HG03575 (cell line): ENCODE measurements around the gene THG1L.

Source experiments
- ATAC-seq: cut with Tn5 transposase; IDR thresholded peaks from one replicate; pipeline ENCODE4 v1.9.1; 2021; ENCODE audit not compliant: unreplicated experiment, insufficient number of reproducible peaks, low FRiP score; ENCODE audit errors: extremely low read depth

Gene THG1L

GRCh38 chr5:157747766-157748700 lies 16.8 kb downstream of the THG1L start:
- no peak for ATAC-seq

DNA sequence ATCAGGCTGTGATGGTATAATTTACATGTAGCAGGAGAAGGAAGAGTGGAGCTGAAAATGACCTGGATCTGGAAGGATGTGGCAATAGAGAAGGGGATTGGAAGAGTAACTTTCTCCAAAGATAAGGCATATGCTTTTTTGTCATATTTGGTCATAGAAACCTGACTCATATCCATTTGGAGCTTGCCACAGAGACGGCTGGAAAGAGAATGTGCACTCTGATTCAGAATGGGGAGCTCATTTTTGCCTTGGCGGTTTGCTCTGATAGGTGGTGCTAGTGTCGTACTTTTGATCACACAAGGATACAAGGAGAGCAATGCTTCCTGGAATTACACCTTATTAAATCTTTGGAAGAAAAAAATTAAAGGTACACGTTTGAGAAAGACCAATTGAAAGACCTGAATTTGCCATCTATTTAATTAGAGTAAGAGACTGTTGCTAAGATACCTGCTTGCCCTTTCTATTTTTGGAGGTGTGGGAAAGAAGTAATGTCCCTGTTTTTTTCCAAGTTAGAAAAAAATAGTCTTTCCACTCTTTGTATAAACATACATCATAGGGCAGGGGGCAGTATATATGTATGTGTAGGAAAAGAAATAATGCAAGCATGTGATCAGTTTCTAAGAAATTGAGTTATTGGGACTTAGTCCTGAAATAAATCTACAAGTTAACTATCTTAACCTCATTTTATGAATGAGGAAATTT lies 17.7 kb downstream of the THG1L start:
- no peak for ATAC-seq

GRCh38 chr5:157749462-157749799 lies 18.2 kb downstream of the THG1L start:
- ATAC-seq = no peak

GRCh38 chr5:157750320-157750719 lies 19.1 kb downstream of the THG1L start:
- ATAC-seq = no peak

GRCh38 chr5:157756122-157756521 lies 24.9 kb downstream of the THG1L start:
- ATAC-seq = no peak

GRCh38 chr5:157758706-157759105 lies 27.5 kb downstream of the THG1L start:
- no peak for ATAC-seq

- ATAC-seq = no peak
Measured at GRCh38 chr5:157761690-157762621, 30.7 kb downstream of the THG1L start.

DNA sequence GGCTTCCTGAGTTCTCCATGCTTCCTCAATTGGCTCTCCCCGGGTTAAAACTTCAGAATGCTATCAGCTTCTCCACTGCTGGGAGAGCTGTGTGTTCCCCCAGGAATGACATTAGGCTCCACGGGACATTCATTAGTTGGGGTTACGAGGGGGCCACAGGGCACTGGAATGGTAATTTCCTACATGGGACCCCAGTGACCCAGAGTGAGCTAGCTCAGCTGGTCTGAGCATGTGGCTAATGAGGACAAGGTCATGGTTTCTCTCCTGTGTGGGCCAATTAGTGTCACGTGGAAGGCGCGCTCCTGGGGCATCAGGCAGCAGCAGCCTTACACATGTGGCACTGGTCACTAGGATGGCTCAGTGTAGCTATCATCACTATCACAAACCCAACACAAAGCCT lies 33.3 kb downstream of the THG1L start:
- ATAC-seq = no peak

GRCh38 chr5:157766442-157766841 lies 35.2 kb downstream of the THG1L start:
- no peak for ATAC-seq

DNA sequence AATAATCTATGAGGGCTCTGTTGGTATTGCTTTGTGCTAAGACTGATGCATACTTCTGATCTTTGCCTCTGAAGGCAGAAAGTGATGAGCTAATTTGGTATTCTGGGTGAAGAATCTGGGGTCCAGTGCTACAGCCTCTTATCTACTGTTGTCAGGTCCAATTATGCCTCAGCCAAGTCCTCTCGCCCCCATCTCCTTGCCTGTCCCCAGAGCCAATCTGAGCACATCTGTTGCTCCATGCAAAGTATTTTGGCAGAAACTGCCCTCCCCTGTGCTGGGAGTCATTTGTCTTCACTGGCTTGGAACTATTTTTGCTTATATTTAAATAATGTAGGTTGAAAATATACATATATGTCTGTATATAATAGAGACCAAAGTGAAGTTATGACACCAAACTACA lies 35.7 kb downstream of the THG1L start:
- ATAC-seq = no peak

- ATAC-seq = no peak
Measured at GRCh38 chr5:157767689-157768088, 36.5 kb downstream of the THG1L start.

DNA sequence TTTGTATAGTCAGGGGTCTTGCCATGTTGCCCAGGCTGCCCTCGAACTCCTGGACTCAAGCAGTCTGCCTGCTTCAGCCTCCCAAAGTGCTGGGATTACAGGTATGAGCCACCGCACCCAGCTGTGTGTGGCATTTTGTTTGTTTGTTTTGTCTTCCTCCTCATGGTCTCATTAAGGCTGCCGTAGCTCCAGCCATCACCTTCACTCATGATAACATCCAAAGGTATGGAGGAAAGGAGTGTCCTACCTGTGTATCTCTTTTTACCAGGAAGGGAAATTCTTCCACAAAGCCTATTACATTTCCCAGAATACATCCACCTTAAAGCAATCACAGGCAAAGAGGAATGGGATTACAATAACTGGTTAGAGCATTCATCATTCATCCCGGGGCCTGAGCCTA lies 39.4 kb downstream of the THG1L start:
- no peak for ATAC-seq

- no peak for ATAC-seq
Measured at GRCh38 chr5:157772127-157772526, 40.9 kb downstream of the THG1L start.

DNA sequence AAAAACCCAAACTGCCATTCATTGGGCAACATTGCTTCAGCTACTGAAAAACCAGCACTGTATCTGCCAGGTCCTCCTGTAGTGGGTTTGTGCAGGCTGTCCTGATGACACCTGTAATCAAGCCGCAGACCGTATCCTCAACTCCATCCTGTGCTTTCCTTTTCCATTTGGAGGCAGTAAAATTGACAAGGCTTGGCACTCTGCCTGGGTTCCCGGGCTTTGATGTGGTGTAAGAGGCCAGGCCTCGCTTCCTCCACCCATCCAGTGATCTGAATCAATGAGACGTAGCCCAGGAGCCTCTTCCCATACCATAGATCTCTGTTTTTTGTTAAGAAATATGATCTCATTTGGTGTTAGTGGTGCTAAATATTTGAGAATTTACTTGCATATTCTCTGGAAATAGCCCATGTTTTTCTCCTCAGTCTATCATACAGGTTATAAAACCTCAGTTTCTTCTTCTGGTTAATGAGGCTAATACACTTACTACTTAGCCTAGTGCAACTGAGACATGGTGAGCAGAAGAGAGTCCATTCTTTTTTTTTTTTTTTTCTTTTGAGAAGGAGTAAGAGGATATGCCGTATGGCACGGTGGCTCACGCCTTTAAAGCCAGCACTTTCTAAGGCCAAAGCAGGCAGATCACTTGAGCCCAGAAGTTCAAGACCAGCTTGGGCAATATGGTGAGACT lies 47.0 kb downstream of the THG1L start:
- no peak for ATAC-seq

GRCh38 chr5:157779221-157779620 lies 48.0 kb downstream of the THG1L start:
- no peak for ATAC-seq

- ATAC-seq = no peak
Measured at GRCh38 chr5:157785801-157786200, 54.6 kb downstream of the THG1L start.
